ENCODE measurements around the gene DUS2. TPM values are rescaled to one million over a fixed set of nuclear protein-coding genes. Genes with fewer than 3 reads are reported as not detected.

DUS2 gene
- total and polyA plus RNA-seq, 9 of the 15 experiments (the other 6 are each of a cell fraction or from before 2014, with no cell fraction given) = 5.8 to 22.5 (median 20.6) TPM

- TF ChIP-seq JUN (IDR thresholded peaks at IDR 0.05; ENCODE audit: borderline replicate concordance, low read depth, low read length) (no peak), JUN (CRISPR knock-in tag; IDR thresholded peaks at IDR 0.05; ENCODE audit: borderline replicate concordance) (no peak), HMBOX1 (IDR thresholded peaks at IDR 0.05) (0 out of 2 replicates have a peak, but pooled peaks have one; percentile 36), ZNF717 (CRISPR knock-in tag; IDR thresholded peaks at IDR 0.05) (no peak), NR2C1 (IDR thresholded peaks at IDR 0.05) (no peak), NR2C1 (tag; IDR thresholded peaks at IDR 0.05) (no peak), ESRRA (IDR thresholded peaks at IDR 0.05; ENCODE audit: borderline replicate concordance, low read depth) (peak; percentile 62; the same call in 1 of the 2 replicates), MGA (IDR thresholded peaks at IDR 0.05) (no peak), VEZF1 (CRISPR knock-in tag; IDR thresholded peaks at IDR 0.05) (peak; percentile 92), POLR2H (tag; IDR thresholded peaks at IDR 0.05; ENCODE audit: low read depth) (0 out of 2 replicates have a peak, but pooled peaks have one; percentile 54), PCBP2 (IDR thresholded peaks at IDR 0.05; ENCODE audit: low read depth, low read length, poor library complexity, severe bottlenecking) (no peak), FOSL1 (tag; conservative IDR thresholded peaks at IDR 0.05) (peak; percentile 51; the same call in 1 of the 2 replicates), KHSRP (IDR thresholded peaks at IDR 0.05) (no peak), PTRF (tag; IDR thresholded peaks at IDR 0.05) (no peak)
Measured at GRCh38 chr16:68085259-68086071, 62.4 kb downstream of the DUS2 start, which contains the start of gene NFATC3 (continued).
